Testis (tissue), 2 donors: ENCODE results near the gene MARCHF9.

Experiments used
- CTCF ChIP-seq, 3 experiments: fragments of 450-650 bp in 2 of 3; fragments of 200-600 bp in 1 of 3; sonication (generic) in 1 of 3; IDR thresholded peaks; one replicate each; pipeline ENCODE4 v1.5.1; 2016 to 2019; ENCODE audit warnings: antibody characterized with exemption in 3 of 3, mild to moderate bottlenecking in 2 of 3, moderate library complexity in 1 of 3
- POLR2A ChIP-seq: fragments of 450-650 bp; IDR thresholded peaks from one replicate; pipeline ENCODE4 v1.6.1; 2017; ENCODE audit warnings: antibody characterized with exemption, mild to moderate bottlenecking, moderate library complexity

- TF ChIP-seq POLR2A (no peak), CTCF (IDR thresholded peaks at IDR 0.05) (no peak)
Measured at GRCh38 chr12:57806677-57807076, 51.8 kb downstream of the MARCHF9 start.
